DND-41 (cell line): Measurements from ENCODE around the gene DLX5.

Experiments
- EZH2 ChIP-seq: IDR thresholded peaks from 3 replicates; pipeline ENCODE4 v1.6.1; 2012; ENCODE audit warnings: borderline replicate concordance, low read depth, mild to moderate bottlenecking, moderate library complexity, low read length, inconsistent platforms; ENCODE audit not compliant: severe bottlenecking
- TF ChIP-seq, protein P1 (sequence below): IDR thresholded peaks from 2 replicates; pipeline ENCODE4 v1.5.1; 2012; ENCODE audit warnings: borderline replicate concordance, low read length, moderate library complexity, mild to moderate bottlenecking; ENCODE audit not compliant: poor library complexity, severe bottlenecking; ENCODE audit errors: extremely low read depth

DNA sequence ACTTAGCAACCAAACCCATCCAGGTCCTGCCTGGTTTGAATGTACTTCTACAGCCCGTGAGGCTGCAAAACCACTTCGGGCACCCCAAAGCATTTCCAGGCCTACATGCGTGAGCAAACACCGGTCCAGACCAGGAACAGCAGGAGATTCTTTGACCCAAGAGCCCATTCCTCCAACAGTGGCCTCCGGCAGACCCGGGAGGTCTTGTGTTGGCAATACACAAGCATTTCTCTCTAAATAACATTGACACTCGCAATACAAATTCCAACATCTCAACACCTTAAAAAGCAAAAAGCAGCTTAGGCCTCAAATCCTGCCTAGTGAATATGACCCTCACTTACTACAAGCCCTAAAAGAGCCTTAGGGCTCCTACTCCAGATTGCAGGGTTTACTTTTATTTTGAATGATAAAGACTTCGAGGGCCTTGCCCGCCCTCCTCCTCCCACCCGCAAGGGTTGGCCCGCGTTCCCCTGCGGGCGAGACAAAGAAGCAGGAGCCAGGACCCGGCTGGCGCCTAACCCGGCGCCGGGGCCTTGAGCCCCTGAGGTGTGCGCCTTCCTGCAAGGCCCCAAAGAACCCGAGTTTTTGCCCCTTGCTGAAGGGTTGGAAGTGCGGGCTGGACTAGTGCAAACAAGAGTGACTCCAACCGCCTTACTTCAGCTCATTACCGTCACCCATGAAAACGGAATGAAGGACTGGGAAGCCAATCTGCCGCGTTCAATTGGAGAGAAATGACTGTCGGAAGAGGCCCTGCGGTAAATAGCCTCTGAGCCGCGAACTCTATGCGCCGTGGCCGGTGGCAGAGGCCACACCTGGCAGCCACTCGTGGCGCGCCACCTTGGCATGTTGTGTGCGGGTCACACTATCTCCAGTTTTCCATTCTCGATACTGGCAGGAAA is 22.7 kb downstream of the DLX5 start:
- TF ChIP-seq, protein P1, sequence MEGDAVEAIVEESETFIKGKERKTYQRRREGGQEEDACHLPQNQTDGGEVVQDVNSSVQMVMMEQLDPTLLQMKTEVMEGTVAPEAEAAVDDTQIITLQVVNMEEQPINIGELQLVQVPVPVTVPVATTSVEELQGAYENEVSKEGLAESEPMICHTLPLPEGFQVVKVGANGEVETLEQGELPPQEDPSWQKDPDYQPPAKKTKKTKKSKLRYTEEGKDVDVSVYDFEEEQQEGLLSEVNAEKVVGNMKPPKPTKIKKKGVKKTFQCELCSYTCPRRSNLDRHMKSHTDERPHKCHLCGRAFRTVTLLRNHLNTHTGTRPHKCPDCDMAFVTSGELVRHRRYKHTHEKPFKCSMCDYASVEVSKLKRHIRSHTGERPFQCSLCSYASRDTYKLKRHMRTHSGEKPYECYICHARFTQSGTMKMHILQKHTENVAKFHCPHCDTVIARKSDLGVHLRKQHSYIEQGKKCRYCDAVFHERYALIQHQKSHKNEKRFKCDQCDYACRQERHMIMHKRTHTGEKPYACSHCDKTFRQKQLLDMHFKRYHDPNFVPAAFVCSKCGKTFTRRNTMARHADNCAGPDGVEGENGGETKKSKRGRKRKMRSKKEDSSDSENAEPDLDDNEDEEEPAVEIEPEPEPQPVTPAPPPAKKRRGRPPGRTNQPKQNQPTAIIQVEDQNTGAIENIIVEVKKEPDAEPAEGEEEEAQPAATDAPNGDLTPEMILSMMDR: no peak
- no peak for TF ChIP-seq EZH2
